H1 (cell line): ENCODE measurements around the gene UCN. TPM values are rescaled to one million over a fixed set of nuclear protein-coding genes. Genes with fewer than 3 reads are reported as not detected.

Experiments
- CTCF ChIA-PET: fragments of 300-600 bp; sonication (Branson Sonifier 250); formaldehyde crosslinking; loops from one replicate; lab custom pipeline; 2021; ENCODE audit not compliant: partially characterized antibody; lab: Charles Lee
- POLR2A ChIA-PET: fragments of 300-600 bp; sonication (Branson Sonifier 250); formaldehyde crosslinking; loops from one replicate; lab custom pipeline; 2021; ENCODE audit warnings: inconsistent platforms; ENCODE audit not compliant: partially characterized antibody; lab: Charles Lee
- DNase-seq, 2 experiments: peaks; one replicate each; pipeline versions ENCODE4 v3.0.0 to v3.0.0-alpha.2; 2010 to 2022; ENCODE audit warnings: low spot score in 2 of 2, low read depth in 1 of 2, mixed read lengths in 1 of 2
- FAIRE-seq: peaks from 2 replicates; lab custom pipeline; 2011; peaks lifted over from hg19 to GRCh38; lab: Jason Lieb, UNC
- H2AFZ ChIP-seq: 2 replicates; pipeline ENCODE4 v1.8.1; 2012; ENCODE audit warnings: low read length, inconsistent platforms
- H2AK5ac ChIP-seq: 2 replicates; pipeline ENCODE4 v1.6.1; 2013; ENCODE audit warnings: low read depth, low read length
- H2BK120ac ChIP-seq: replicated peaks from 2 replicates; pipeline ENCODE3; 2013; ENCODE audit warnings: low read depth, low read length, inconsistent platforms
- H2BK12ac ChIP-seq: 2 replicates; pipeline ENCODE4 v1.6.1; 2013; ENCODE audit warnings: low read depth, low read length
- H2BK15ac ChIP-seq: 2 replicates; pipeline ENCODE4 v1.6.1; 2013; ENCODE audit warnings: low read length
- H2BK20ac ChIP-seq: 2 replicates; pipeline ENCODE4 v1.6.1; 2013; ENCODE audit warnings: low read length
- H2BK5ac ChIP-seq: 2 replicates; pipeline ENCODE4 v1.6.1; 2013; ENCODE audit warnings: low read depth, low read length
- H3K14ac ChIP-seq: 2 replicates; pipeline ENCODE4 v1.6.1; 2013; ENCODE audit warnings: inconsistent platforms; ENCODE audit not compliant: insufficient read length
- H3K18ac ChIP-seq: 2 replicates; pipeline ENCODE4 v1.6.1; 2013; ENCODE audit warnings: low read length; ENCODE audit errors: extremely low read depth
- H3K23ac ChIP-seq: 2 replicates; pipeline ENCODE4 v1.6.1; 2013; ENCODE audit warnings: inconsistent platforms; ENCODE audit not compliant: insufficient read length
- H3K23me2 ChIP-seq: 2 replicates; pipeline ENCODE4 v1.6.1; 2013; ENCODE audit warnings: low read depth, low read length
- H3K27ac ChIP-seq: 2 replicates; pipeline ENCODE4 v1.6.1; 2011; ENCODE audit warnings: low read depth, low read length, inconsistent platforms
- H3K27me3 ChIP-seq, 4 experiments: replicated peaks in 1 of 4; 1 replicate in 1 of 4; 2 replicates in 3 of 4; pipeline versions ENCODE4 v1.6.1 to v1.8.1; 2011 to 2013; ENCODE audit warnings: low read length in 3 of 4, mild to moderate bottlenecking in 3 of 4, inconsistent platforms in 2 of 4, mixed read lengths in 2 of 4, moderate library complexity in 1 of 4; ENCODE audit not compliant: control insufficient read depth in 3 of 4, insufficient read depth in 3 of 4; ENCODE audit errors: extremely low read depth in 1 of 4
- H3K36me3 ChIP-seq, 4 experiments: 2 replicates each; pipeline versions ENCODE4 v1.6.1 to v1.8.1; 2011 to 2013; ENCODE audit warnings: mild to moderate bottlenecking in 4 of 4, low read length in 3 of 4, moderate library complexity in 2 of 4, control low read depth in 1 of 4, inconsistent platforms in 1 of 4; ENCODE audit not compliant: insufficient read depth in 4 of 4, control insufficient read depth in 2 of 4
- H3K4ac ChIP-seq: replicated peaks from 2 replicates; pipeline ENCODE3; 2013; ENCODE audit warnings: low read length, low read depth, mixed read lengths, inconsistent platforms; ENCODE audit not compliant: insufficient read length
- H3K4me1 ChIP-seq, 4 experiments: replicated peaks in 1 of 4; 1 replicate in 1 of 4; 2 replicates in 3 of 4; pipeline versions ENCODE4 v1.6.1 to v1.8.1; 2011 to 2013; ENCODE audit warnings: low read length in 3 of 4, inconsistent platforms in 2 of 4, mixed read lengths in 1 of 4; ENCODE audit not compliant: insufficient read depth in 4 of 4, control insufficient read depth in 3 of 4
- H3K4me2 ChIP-seq, 2 experiments: 2 replicates each; pipeline versions ENCODE4 v1.6.1 to v1.8.1; 2011 to 2013; ENCODE audit warnings: low read depth in 2 of 2, low read length in 2 of 2, control low read depth in 1 of 2, inconsistent platforms in 1 of 2, mild to moderate bottlenecking in 1 of 2; ENCODE audit not compliant: insufficient read depth in 1 of 2
- H3K4me3 ChIP-seq, 4 experiments: fragments of 200-600, 300-600 bp in 1 of 4; sonication (generic), shearing (Covaris generic), sonication (Bioruptor Twin) in 1 of 4; 2 replicates each; pipeline versions ENCODE4 v1.5.1 to v1.8.1; 2011 to 2016; ENCODE audit warnings: low read length in 4 of 4, low read depth in 3 of 4, control low read depth in 2 of 4, inconsistent platforms in 2 of 4, mild to moderate bottlenecking in 2 of 4, mixed read lengths in 1 of 4, moderate library complexity in 1 of 4; ENCODE audit not compliant: insufficient read depth in 2 of 4; ENCODE audit errors: extremely low read depth in 1 of 4
- H3K56ac ChIP-seq: replicated peaks from 2 replicates; pipeline ENCODE3; 2013; ENCODE audit warnings: low read depth, mild to moderate bottlenecking, mixed read lengths, low read length, inconsistent platforms; ENCODE audit not compliant: insufficient read length
- H3K79me1 ChIP-seq: 2 replicates; pipeline ENCODE4 v1.6.1; 2013; ENCODE audit warnings: low read depth, low read length, control low read depth
- H3K79me2 ChIP-seq, 2 experiments: 2 replicates each; pipeline versions ENCODE4 v1.6.1 to v1.8.1; 2012 to 2013; ENCODE audit warnings: low read length in 2 of 2, mild to moderate bottlenecking in 2 of 2, inconsistent platforms in 1 of 2; ENCODE audit not compliant: insufficient read depth in 2 of 2, control insufficient read depth in 1 of 2
- H3K9ac ChIP-seq, 4 experiments: replicated peaks in 1 of 4; 1 replicate in 1 of 4; 2 replicates in 3 of 4; pipeline versions ENCODE4 v1.6.1 to v1.8.1; 2011 to 2013; ENCODE audit warnings: low read depth in 3 of 4, low read length in 3 of 4, control low read depth in 2 of 4, mild to moderate bottlenecking in 2 of 4, moderate library complexity in 2 of 4, inconsistent platforms in 1 of 4; ENCODE audit errors: extremely low read depth in 1 of 4
- H3K9me3 ChIP-seq, 2 experiments: 2 replicates each; pipeline versions ENCODE4 v1.6.1 to v1.8.1; 2012 to 2013; ENCODE audit warnings: mild to moderate bottlenecking in 2 of 2, moderate library complexity in 2 of 2, control low read depth in 1 of 2, inconsistent platforms in 1 of 2, low read depth in 1 of 2, low read length in 1 of 2, mixed read lengths in 1 of 2; ENCODE audit not compliant: insufficient read depth in 2 of 2
- H4K20me1 ChIP-seq, 2 experiments: replicated peaks in 1 of 2; 2 replicates each; pipeline versions ENCODE3 to v1.8.1; 2011 to 2013; ENCODE audit warnings: inconsistent platforms in 2 of 2, low read length in 2 of 2, mild to moderate bottlenecking in 1 of 2; ENCODE audit not compliant: insufficient read depth in 2 of 2, control insufficient read depth in 1 of 2
- H4K5ac ChIP-seq: 2 replicates; pipeline ENCODE4 v1.6.1; 2013; ENCODE audit warnings: low read length, low read depth, mixed read lengths, inconsistent platforms; ENCODE audit not compliant: insufficient read length
- H4K8ac ChIP-seq: 2 replicates; pipeline ENCODE4 v1.8.0; 2013; ENCODE audit warnings: mild to moderate bottlenecking, moderate library complexity, low read length, inconsistent platforms; ENCODE audit not compliant: insufficient read depth; ENCODE audit errors: extremely low read depth
- H4K91ac ChIP-seq: replicated peaks from 2 replicates; pipeline ENCODE3; 2013; ENCODE audit warnings: low read length, mixed read lengths, inconsistent platforms; ENCODE audit not compliant: insufficient read length
- ATF3 ChIP-seq: IDR thresholded peaks from 2 replicates; pipeline ENCODE4 v1.6.1; 2011; ENCODE audit warnings: low read depth, mild to moderate bottlenecking, low read length; ENCODE audit not compliant: insufficient read depth
- CBX5 ChIP-seq: fragments of 300-800, 300-1000 bp; sonication (generic); IDR thresholded peaks from 2 replicates; pipeline ENCODE4 v1.7.1; 2016; ENCODE audit warnings: antibody characterized with exemption, low read length, low read depth
- EP300 ChIP-seq, 2 experiments: IDR thresholded peaks; 1 replicate in 1 of 2; 2 replicates in 1 of 2; pipeline ENCODE4 v1.6.1; 2011 to 2012; ENCODE audit warnings: low read depth in 2 of 2, low read length in 2 of 2, mild to moderate bottlenecking in 2 of 2, borderline replicate concordance in 1 of 2, inconsistent platforms in 1 of 2, moderate library complexity in 1 of 2
- GTF2F1 ChIP-seq: IDR thresholded peaks from 2 replicates; pipeline ENCODE4 v1.6.1; 2012; ENCODE audit warnings: low read depth, low read length, improper control_type of control experiment, borderline replicate concordance
- MAFK ChIP-seq: IDR thresholded peaks from 2 replicates; pipeline ENCODE4 v1.6.1; 2012; ENCODE audit warnings: low read depth, mild to moderate bottlenecking, improper control_type of control experiment, low read length
- SUZ12 ChIP-seq: fragments of 200-600 bp; sonication (generic); IDR thresholded peaks from 2 replicates; pipeline ENCODE4 v1.6.1; 2012; ENCODE audit warnings: mild to moderate bottlenecking, inconsistent platforms, low read length, moderate library complexity, mixed read lengths
- YY1 ChIP-seq: IDR thresholded peaks from 2 replicates; pipeline ENCODE4 v1.6.1; 2011; ENCODE audit warnings: low read depth, mild to moderate bottlenecking, low read length
- WGBS, 2 experiments: shearing (Covaris generic) in 1 of 2; methylation state at CpG; one replicate each; pipeline versions ENCODE4 v1.1.6 to v1.1.7; 2013 to 2015; ENCODE audit warnings: low lambda C conversion rate in 2 of 2, mixed read lengths in 2 of 2, inconsistent platforms in 1 of 2, low coverage in 1 of 2, missing lambda C conversion rate in 1 of 2; ENCODE audit not compliant: insufficient replicate concordance in 2 of 2, insufficient coverage in 1 of 2, insufficient read length in 1 of 2; ENCODE audit errors: extremely low coverage in 1 of 2, missing lambda C conversion rate in 1 of 2; 5-methylcytosine and 5-hydroxymethylcytosine counted together
- polyA plus RNA-seq, 7 experiments: library from polyadenylated mRNA; depleted of rRNA in 3 of 7; stranded (reverse) in 5 of 7; unstranded in 2 of 7; fragments of >200 nt in 5 of 7; fragments of 200-250 nt in 2 of 7; gene quantifications; 1 replicate in 5 of 7; 2 replicates in 1 of 7; 4 replicates in 1 of 7; pipeline versions ENCODE4 v1.2.1 to v1.2.3, GENCODE V29; 2011 to 2013; ENCODE audit warnings: missing spikeins in 2 of 7, mixed read lengths in 2 of 7
- total RNA-seq: library from RNA; stranded (reverse); fragmentation: NEBNext Ultra II Directional; extraction: Animal tissue kit (Norgen Biotek cat#: 25700); gene quantifications from 2 replicates; pipeline ENCODE4 v1.2.1, GENCODE V29; 2021

Gene UCN
- total and polyA plus RNA-seq, 2 of the 8 experiments (the other 6 are each of a cell fraction or from before 2014, with no cell fraction given): 0.35 TPM; not detected in 1

DNA sequence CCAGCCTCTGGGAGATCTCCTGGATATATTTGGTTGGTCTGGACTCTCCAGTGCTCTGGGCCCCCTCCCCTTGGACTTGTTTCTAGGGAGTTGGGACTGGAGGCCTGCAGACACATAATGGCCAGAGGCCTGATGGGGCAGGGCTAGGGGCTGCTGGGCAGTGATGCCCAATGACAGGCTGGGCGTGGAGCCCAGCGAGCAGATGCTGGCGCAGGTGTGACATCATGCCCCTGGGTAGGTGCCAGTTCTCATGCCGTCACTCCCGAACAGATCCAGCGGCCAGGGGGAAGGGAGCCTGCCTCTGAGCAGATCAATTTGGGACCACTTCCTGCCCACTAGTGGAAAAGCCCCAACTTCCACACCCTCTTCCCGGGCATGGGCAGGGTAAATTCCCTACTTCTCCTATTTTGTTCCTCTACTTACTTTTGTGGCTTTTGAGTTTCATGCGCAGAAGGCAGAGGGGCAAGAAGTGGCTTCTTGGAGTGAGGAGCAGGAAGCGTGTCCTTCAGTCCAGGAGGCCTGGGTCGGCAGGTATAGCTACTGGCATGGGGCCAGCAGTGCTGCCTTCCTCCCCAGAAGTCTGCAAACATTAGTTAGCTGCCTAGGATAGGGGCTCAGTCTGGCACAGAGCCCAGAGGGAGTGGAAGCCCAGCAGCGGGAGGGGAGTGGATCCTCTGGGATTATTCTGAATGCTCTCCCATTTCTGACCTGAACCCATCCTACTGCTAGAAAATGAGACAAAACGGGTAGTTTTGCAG, 8.6 kb upstream of the UCN start:
- WGBS, 2 experiments: 86% methylated on average over 12 of the region's 12 CpGs; no CpG with 5 or more reads in 1 of the 2 experiments
- Histone ChIP-seq H3K9ac (no peak overlapping the region), H3K18ac (no peak overlapping the region), H3K23me2 (no peaks in the 10 kb centered on the region), H2BK20ac (no peak overlapping the region), H2BK5ac (no peak overlapping the region), H4K5ac (no peak overlapping the region), H2BK15ac (no peak overlapping the region), H3K36me3 (no peaks in the 10 kb centered on the region), H2BK12ac (no peak overlapping the region), H3K4me1 (peaks cover 0 to 5% (median 0%) of the 10 kb centered on the region in 4 experiments; a peak in 3 of 7 replicates), H3K56ac (no peak overlapping the region), H3K9me3 (no peaks in the 10 kb centered on the region), H3K4me3 (no peak overlapping the region), H4K20me1 (no peaks in the 10 kb centered on the region), H4K8ac (no peak overlapping the region), H3K27ac (no peak overlapping the region), H2AFZ (no peak overlapping the region), H2BK120ac (no peak overlapping the region), H3K14ac (no peak overlapping the region), H3K4me2 (no peak overlapping the region), H3K23ac (no peak overlapping the region), H3K4ac (no peak overlapping the region), H3K79me1 (peaks cover 2% of the 10 kb centered on the region; the same call in 1 of the 2 replicates), H2AK5ac (no peak overlapping the region), H3K79me2 (no peaks in the 10 kb centered on the region), H4K91ac (no peak overlapping the region), H3K27me3 (no peaks in the 10 kb centered on the region)
- POLR2A ChIA-PET: interaction anchor here (1.1 to 9.4 kb wide), 4 partner anchors 8 to 62 kb away, joined by 3 to 105 read pairs (median 4); partner anchors contain the start of gene UCN
- FAIRE-seq (no peak), DNase-seq (no peak)
- CTCF ChIA-PET: interaction anchor here (0.9 to 10.3 kb wide), 4 partner anchors 13 to 38 kb away, joined by 3 to 128 read pairs (median 4); partner anchors contain the start of gene UCN
- no peak for TF ChIP-seq SUZ12
- TF ChIP-seq MAFK: no peak
- TF ChIP-seq CBX5: no peak
- TF ChIP-seq GTF2F1: no peak
- no peak for TF ChIP-seq EP300 (IDR thresholded peaks at IDR 0.05; ENCODE audit: borderline replicate concordance in 1 of 2, low read depth in 2 of 2, low read length in 2 of 2)
- TF ChIP-seq YY1: no peak
- no peak for TF ChIP-seq ATF3
